CD4-positive, alpha-beta T cell treated with Interleukin-10 for 1 hour (primary cell): ENCODE results near the gene OR6B1.
"Not testable (repeated sequence)": the region's sequence is repeated elsewhere in the genome, so short reads cannot be mapped to it uniquely, and the experiment has no call there.

Experiments
- DNase-seq: peaks from one replicate; pipeline ENCODE4 v3.0.0-alpha.2; 2020

OR6B1 gene

GRCh38 chr7:144050093-144050492 lies 50.0 kb downstream of the OR6B1 start:
- DNase-seq, result no peak

DNA sequence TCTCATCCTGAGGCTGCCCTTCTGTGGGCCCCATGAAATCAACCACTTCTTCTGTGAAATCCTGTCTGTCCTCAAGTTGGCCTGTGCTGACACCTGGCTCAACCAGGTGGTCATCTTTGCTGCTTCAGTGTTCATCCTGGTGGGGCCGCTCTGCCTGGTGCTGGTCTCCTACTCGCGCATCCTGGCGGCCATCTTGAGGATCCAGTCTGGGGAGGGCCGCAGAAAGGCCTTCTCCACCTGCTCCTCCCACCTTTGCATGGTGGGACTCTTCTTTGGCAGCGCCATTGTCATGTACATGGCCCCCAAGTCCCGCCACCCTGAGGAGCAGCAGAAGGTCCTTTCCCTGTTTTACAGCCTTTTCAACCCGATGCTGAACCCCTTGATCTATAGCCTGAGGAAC lies 50.8 kb downstream of the OR6B1 start:
- DNase-seq, result not testable (repeated sequence)

DNA sequence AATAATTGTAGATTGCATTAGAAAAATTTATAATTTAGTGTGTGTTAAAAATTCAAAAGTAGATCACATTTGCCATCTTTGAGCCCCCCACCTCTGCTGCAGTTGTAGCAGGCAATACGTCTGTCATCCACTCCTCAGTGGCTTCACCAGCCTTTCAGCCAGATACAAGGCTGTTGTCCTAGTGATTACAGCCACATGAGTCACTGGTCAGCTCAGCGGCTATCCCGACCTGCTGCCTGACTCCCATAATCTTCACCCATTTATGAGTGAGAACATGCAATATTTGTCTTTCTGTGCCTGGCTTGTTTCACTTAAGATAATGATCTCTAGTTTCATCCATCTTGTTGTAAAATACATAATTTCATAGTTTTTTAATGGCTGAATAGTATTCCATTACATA lies 57.8 kb downstream of the OR6B1 start:
- no peak for DNase-seq
